A549 (cell line): ENCODE results near the gene TBL1XR1.

ENCODE experiments used
- CHD2 ChIP-seq: fragments of 150-350 bp; IDR thresholded peaks from 2 replicates; pipeline ENCODE4 v1.6.1; 2014; ENCODE audit warnings: low read length; ENCODE audit not compliant: partially characterized antibody
- CTCF ChIP-seq: fragments of >200 bp; sonication (Bioruptor Twin); formaldehyde crosslinking; IDR thresholded peaks from 3 replicates; pipeline ENCODE4 v1.5.1; 2016
- ESRRA ChIP-seq: fragments of 150-350 bp; IDR thresholded peaks from 2 replicates; pipeline ENCODE4 v1.6.1; 2014; ENCODE audit warnings: mild to moderate bottlenecking, low read length, borderline replicate concordance
- FOSL2 ChIP-seq, 2 experiments: fragments of 450-650 bp in 1 of 2; fragments of >200 bp in 1 of 2; sonication (Bioruptor Twin) in 1 of 2; formaldehyde crosslinking; IDR thresholded peaks; 2 replicates each; pipeline versions ENCODE4 v1.5.0 to v1.6.1; 2016 to 2020; ENCODE audit warnings: mild to moderate bottlenecking in 1 of 2, moderate library complexity in 1 of 2
- JUN ChIP-seq, 2 experiments: fragments of >200 bp; sonication (Bioruptor Twin); formaldehyde crosslinking; IDR thresholded peaks; 2 replicates in 1 of 2; 3 replicates in 1 of 2; pipeline ENCODE4 v1.6.1; 2016 to 2017
- MAX ChIP-seq: IDR thresholded peaks from 2 replicates; pipeline ENCODE4 v1.6.1; 2012
- MAZ ChIP-seq: fragments of 150-350 bp; IDR thresholded peaks from 2 replicates; pipeline ENCODE4 v1.6.1; 2014; ENCODE audit warnings: antibody characterized with exemption, low read depth, low read length, borderline replicate concordance
- MYC ChIP-seq: IDR thresholded peaks from 2 replicates; pipeline ENCODE4 v1.6.1; 2012; ENCODE audit warnings: mild to moderate bottlenecking, inconsistent platforms, low read length, improper control_type of control experiment, borderline replicate concordance
- POLR2A ChIP-seq: IDR thresholded peaks from 2 replicates; pipeline ENCODE4 v1.6.1; 2012; ENCODE audit warnings: mild to moderate bottlenecking, low read length
- RAD21 ChIP-seq, 2 experiments: fragments of >200 bp in 1 of 2; sonication (Bioruptor Twin) in 1 of 2; formaldehyde crosslinking in 1 of 2; IDR thresholded peaks in 1 of 2; conservative IDR thresholded peaks in 1 of 2; 2 replicates in 1 of 2; 3 replicates in 1 of 2; pipeline ENCODE4 v1.6.1; 2012 to 2018; ENCODE audit warnings: inconsistent platforms in 1 of 2
- SMC3 ChIP-seq: fragments of >200 bp; sonication (Bioruptor Twin); formaldehyde crosslinking; IDR thresholded peaks from 3 replicates; pipeline ENCODE4 v1.6.1; 2018; ENCODE audit warnings: inconsistent platforms
- TF ChIP-seq, protein P1 (sequence below): fragments of 450-650 bp; IDR thresholded peaks from 2 replicates; pipeline ENCODE4 v1.6.1; 2014; ENCODE audit warnings: antibody characterized with exemption
- TF ChIP-seq, protein P2 (sequence below): fragments of 200-600 bp; sonication (generic); IDR thresholded peaks from 2 replicates; pipeline ENCODE4 v1.6.1; 2016; ENCODE audit warnings: antibody characterized with exemption, mild to moderate bottlenecking, moderate library complexity

DNA sequence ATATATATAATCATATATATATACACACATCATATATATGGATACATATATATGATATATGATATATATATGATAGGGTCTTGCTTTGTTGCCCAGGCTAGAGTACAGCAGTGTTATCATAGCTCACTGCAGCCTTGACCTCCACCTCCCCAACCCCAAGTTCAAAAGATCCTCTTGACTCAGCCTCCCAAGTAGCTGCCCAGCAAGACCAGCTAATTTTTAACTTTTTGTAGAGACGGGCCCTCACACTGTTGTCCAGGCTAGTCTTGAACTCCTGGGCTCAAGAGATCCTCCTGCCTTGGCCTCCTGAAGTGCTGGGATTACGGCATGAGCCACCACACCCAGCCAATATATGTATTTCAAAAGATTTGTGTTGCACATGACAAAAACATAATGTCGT, 83.0 kb downstream of the TBL1XR1 start:
- TF ChIP-seq CTCF (no peak), FOSL2 (IDR thresholded peaks at IDR 0.05) (no peak), FOSL2 (CRISPR knock-in tag; IDR thresholded peaks at IDR 0.05) (no peak), MYC (no peak), ESRRA (no peak), MAX (no peak), JUN (IDR thresholded peaks at IDR 0.05) (no peak), SMC3 (no peak), RAD21 (conservative IDR thresholded peaks at IDR 0.05 in 1 of 2, IDR thresholded peaks at IDR 0.05 in 1 of 2) (no peak), POLR2A (no peak), MAZ (no peak), CHD2 (no peak)
- TF ChIP-seq, protein P1, sequence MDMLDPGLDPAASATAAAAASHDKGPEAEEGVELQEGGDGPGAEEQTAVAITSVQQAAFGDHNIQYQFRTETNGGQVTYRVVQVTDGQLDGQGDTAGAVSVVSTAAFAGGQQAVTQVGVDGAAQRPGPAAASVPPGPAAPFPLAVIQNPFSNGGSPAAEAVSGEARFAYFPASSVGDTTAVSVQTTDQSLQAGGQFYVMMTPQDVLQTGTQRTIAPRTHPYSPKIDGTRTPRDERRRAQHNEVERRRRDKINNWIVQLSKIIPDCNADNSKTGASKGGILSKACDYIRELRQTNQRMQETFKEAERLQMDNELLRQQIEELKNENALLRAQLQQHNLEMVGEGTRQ: no peak
- TF ChIP-seq, protein P2, sequence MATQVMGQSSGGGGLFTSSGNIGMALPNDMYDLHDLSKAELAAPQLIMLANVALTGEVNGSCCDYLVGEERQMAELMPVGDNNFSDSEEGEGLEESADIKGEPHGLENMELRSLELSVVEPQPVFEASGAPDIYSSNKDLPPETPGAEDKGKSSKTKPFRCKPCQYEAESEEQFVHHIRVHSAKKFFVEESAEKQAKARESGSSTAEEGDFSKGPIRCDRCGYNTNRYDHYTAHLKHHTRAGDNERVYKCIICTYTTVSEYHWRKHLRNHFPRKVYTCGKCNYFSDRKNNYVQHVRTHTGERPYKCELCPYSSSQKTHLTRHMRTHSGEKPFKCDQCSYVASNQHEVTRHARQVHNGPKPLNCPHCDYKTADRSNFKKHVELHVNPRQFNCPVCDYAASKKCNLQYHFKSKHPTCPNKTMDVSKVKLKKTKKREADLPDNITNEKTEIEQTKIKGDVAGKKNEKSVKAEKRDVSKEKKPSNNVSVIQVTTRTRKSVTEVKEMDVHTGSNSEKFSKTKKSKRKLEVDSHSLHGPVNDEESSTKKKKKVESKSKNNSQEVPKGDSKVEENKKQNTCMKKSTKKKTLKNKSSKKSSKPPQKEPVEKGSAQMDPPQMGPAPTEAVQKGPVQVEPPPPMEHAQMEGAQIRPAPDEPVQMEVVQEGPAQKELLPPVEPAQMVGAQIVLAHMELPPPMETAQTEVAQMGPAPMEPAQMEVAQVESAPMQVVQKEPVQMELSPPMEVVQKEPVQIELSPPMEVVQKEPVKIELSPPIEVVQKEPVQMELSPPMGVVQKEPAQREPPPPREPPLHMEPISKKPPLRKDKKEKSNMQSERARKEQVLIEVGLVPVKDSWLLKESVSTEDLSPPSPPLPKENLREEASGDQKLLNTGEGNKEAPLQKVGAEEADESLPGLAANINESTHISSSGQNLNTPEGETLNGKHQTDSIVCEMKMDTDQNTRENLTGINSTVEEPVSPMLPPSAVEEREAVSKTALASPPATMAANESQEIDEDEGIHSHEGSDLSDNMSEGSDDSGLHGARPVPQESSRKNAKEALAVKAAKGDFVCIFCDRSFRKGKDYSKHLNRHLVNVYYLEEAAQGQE: no peak
